ENCODE measurements around the gene REXO5. TPM values are rescaled to one million over a fixed set of nuclear protein-coding genes. Genes with fewer than 3 reads are reported as not detected.

The REXO5 gene
- total and polyA plus RNA-seq, 9 of the 15 experiments (the other 6 are each of a cell fraction or from before 2014, with no cell fraction given), result 10.5 to 45.1 (median 25.4) TPM

DNA sequence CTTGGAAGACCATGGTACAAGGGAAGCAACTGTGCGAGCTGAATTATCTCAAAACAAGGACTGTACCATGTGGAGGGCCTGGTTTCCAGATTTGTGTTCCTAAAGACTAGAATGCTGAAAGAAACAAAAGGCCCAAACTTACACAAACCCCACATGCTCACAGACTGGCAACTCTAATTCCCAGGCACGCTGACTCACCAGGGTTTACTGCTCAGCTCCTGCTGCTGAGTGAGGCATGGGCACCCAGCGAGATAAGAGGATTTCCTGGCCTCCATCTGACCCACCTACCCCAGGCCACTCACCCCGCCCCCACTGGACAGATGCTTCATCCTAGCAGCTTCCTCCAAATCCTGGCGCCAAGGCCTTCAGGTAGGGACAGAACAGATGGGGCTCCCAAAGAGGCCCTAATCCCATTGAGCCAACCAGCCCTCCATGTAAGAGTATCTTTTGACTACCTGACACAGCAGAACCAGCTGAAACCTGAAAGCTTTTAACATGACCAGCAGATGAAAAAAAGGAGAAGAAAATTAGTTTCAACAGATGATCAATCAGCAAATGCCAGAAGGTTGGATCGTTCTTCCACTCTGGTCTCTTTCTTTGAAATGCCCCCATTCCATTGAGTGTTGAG, 59.9 kb downstream of the REXO5 start (continued):
- TF ChIP-seq RCOR1 (IDR thresholded peaks at IDR 0.05; ENCODE audit: borderline replicate concordance in 1 of 2, low read depth in 2 of 2, low read length in 2 of 2), result peak in 1 of 2 experiments; percentile 45; a peak in 1 of 4 replicates
- TF ChIP-seq SMARCC2 (IDR thresholded peaks at IDR 0.05; ENCODE audit: low read depth), result 0 out of 2 replicates have a peak, but pooled peaks have one; percentile 28
- peak; percentile 83 for TF ChIP-seq FOSL1 (tag; conservative IDR thresholded peaks at IDR 0.05)
- TF ChIP-seq ETV5 (CRISPR knock-in tag; IDR thresholded peaks at IDR 0.05; ENCODE audit: low read depth), result 0 out of 2 replicates have a peak, but pooled peaks have one; percentile 31
- TF ChIP-seq ARID1B (IDR thresholded peaks at IDR 0.05), result peak; percentile 62
- TF ChIP-seq YY1 (IDR thresholded peaks at IDR 0.05; ENCODE audit: borderline replicate concordance in 1 of 3, control insufficient read depth in 1 of 3, extremely low read depth in 1 of 3, insufficient read depth in 3 of 3, insufficient read length in 1 of 3, insufficient replicate concordance in 2 of 3, low read depth in 1 of 3, low read length in 2 of 3), result peak in 1 of 3 experiments; percentile 29
- TF ChIP-seq NR4A1 (CRISPR knock-in tag; IDR thresholded peaks at IDR 0.05), result no peak
- 0 out of 2 replicates have a peak, but pooled peaks have one; percentile 25 for TF ChIP-seq NR4A1 (tag; IDR thresholded peaks at IDR 0.05)
- peak; percentile 38; the same call in 1 of the 2 replicates for TF ChIP-seq LCOR (CRISPR knock-in tag; IDR thresholded peaks at IDR 0.05)
- no peak for TF ChIP-seq LARP7 (IDR thresholded peaks at IDR 0.05)
- TF ChIP-seq GABPB1 (CRISPR knock-in tag; IDR thresholded peaks at IDR 0.05), result 0 out of 2 replicates have a peak, but pooled peaks have one; percentile 18
- peak; percentile 71 for TF ChIP-seq JUND (IDR thresholded peaks at IDR 0.05; ENCODE audit: borderline replicate concordance, low read depth, low read length)
- TF ChIP-seq JUND (tag; IDR thresholded peaks at IDR 0.05; ENCODE audit: borderline replicate concordance, low read depth, low read length), result peak; percentile 51; the same call in 2 of the 3 replicates
- TF ChIP-seq NR0B1 (IDR thresholded peaks at IDR 0.05; ENCODE audit: partially characterized antibody), result no peak
- TF ChIP-seq TCF7 (IDR thresholded peaks at IDR 0.05; ENCODE audit: borderline replicate concordance), result no peak
